Glutamatergic neuron (in vitro differentiated cells): ENCODE measurements around the gene MTM1. TPM values are rescaled to one million over a fixed set of nuclear protein-coding genes. Genes with fewer than 3 reads are reported as not detected.
A peak's percentile ranks its signal among the peaks of the same experiment; 100 is the strongest.

Experiments
- DNase-seq: peaks from one replicate; pipeline ENCODE4 v3.0.0; 2022
- H3K27ac Mint-ChIP-seq: one replicate; pipeline ENCODE4 v1.8.0; 2020; ENCODE audit warnings: mild to moderate bottlenecking, mixed read lengths, inconsistent platforms; ENCODE audit not compliant: unreplicated experiment
- H3K27me3 Mint-ChIP-seq: one replicate; pipeline ENCODE4 v1.8.0; 2020; ENCODE audit warnings: mild to moderate bottlenecking, moderate library complexity, mixed read lengths, inconsistent platforms; ENCODE audit not compliant: unreplicated experiment
- H3K36me3 Mint-ChIP-seq: one replicate; pipeline ENCODE4 v1.8.0; 2020; ENCODE audit warnings: mild to moderate bottlenecking, mixed read lengths, inconsistent platforms; ENCODE audit not compliant: unreplicated experiment
- H3K4me1 Mint-ChIP-seq: one replicate; pipeline ENCODE4 v1.8.0; 2020; ENCODE audit warnings: mild to moderate bottlenecking, low read depth, mixed read lengths, inconsistent platforms; ENCODE audit not compliant: unreplicated experiment
- H3K4me3 Mint-ChIP-seq: one replicate; pipeline ENCODE4 v1.8.0; 2020; ENCODE audit warnings: mild to moderate bottlenecking, mixed read lengths, inconsistent platforms; ENCODE audit not compliant: unreplicated experiment
- H3K9me3 Mint-ChIP-seq: one replicate; pipeline ENCODE4 v1.8.0; 2020; ENCODE audit warnings: mild to moderate bottlenecking, moderate library complexity, mixed read lengths, inconsistent platforms; ENCODE audit not compliant: unreplicated experiment
- total RNA-seq: library from RNA; stranded (reverse); fragmentation: NEBNext Ultra II Directional; extraction: Animal tissue kit (Norgen Biotek cat#: 25700); gene quantifications from one replicate; pipeline ENCODE4 v1.2.1, GENCODE V29; 2021; ENCODE audit not compliant: unreplicated experiment
- TF ChIP-seq, protein P1 (sequence below): fragments of 200-600 bp; sonication (generic); IDR thresholded peaks from one replicate; pipeline ENCODE4 v1.5.0; 2021; ENCODE audit not compliant: partially characterized antibody, unreplicated experiment

Gene MTM1
- total RNA-seq, 1 donor from 2014 or later, result 7.4 TPM

DNA sequence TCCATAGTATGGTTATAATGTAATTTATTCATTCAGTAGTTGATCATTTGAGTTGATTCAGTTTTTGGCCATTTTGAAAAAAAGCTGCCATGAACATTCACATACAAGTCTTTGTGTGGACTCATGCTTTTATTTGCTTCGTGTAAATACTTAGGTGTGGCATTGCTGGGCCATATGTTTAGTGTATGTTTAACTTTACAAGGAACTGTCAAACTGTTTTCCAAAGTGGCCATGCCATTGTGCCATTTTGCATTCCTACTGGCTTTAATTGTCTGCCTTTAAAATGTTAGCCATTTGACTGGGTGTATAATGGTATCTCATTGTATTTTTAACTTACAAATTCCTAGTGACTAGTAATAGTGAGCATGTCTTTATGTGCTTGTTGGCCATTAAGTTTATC is 8.8 kb downstream of the MTM1 start:
- DNase-seq, result no peak
- H3K27ac Mint-ChIP-seq, result no peak overlapping the region
- H3K4me1 Mint-ChIP-seq, result no peaks in the 10 kb centered on the region
- no peaks in the 10 kb centered on the region for H3K36me3 Mint-ChIP-seq
- no peak overlapping the region for H3K4me3 Mint-ChIP-seq
- H3K27me3 Mint-ChIP-seq, result no peaks in the 10 kb centered on the region
- no peaks in the 10 kb centered on the region for H3K9me3 Mint-ChIP-seq
- TF ChIP-seq, protein P1, sequence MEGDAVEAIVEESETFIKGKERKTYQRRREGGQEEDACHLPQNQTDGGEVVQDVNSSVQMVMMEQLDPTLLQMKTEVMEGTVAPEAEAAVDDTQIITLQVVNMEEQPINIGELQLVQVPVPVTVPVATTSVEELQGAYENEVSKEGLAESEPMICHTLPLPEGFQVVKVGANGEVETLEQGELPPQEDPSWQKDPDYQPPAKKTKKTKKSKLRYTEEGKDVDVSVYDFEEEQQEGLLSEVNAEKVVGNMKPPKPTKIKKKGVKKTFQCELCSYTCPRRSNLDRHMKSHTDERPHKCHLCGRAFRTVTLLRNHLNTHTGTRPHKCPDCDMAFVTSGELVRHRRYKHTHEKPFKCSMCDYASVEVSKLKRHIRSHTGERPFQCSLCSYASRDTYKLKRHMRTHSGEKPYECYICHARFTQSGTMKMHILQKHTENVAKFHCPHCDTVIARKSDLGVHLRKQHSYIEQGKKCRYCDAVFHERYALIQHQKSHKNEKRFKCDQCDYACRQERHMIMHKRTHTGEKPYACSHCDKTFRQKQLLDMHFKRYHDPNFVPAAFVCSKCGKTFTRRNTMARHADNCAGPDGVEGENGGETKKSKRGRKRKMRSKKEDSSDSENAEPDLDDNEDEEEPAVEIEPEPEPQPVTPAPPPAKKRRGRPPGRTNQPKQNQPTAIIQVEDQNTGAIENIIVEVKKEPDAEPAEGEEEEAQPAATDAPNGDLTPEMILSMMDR, result no peak

DNA sequence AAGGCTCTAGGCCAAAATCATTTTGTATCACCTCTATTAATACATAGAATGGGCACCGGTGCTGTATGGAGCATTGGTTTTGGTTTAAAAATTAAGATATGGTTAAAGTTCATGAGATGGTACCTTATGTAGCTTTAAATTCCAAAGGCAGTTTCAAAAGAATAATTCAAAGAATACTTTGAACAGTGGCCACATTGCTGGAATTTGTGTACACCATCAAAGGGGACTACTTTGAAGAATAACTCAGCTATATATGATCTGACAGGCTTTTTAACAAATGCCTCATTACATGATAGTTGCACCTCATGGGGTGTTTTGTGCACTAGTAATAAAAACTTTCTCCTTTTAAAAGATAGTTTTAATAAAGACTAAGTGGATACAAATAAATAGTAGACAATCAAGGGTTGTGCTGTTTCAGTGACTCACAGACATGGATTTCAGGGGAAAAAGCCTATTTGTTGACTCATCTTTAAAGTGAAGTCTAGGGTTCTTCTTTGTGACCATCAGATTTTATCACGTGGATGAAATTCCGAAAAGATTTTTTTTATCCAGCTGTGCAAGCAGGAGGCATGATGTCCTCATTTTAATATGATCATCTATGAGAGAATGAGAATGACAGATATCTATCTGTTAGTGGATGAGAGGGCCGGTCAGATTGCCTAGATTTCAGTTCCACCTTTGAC is 12.8 kb downstream of the MTM1 start:
- Mint-ChIP-seq H3K36me3 (no peaks in the 10 kb centered on the region), H3K27ac (no peak overlapping the region), H3K27me3 (no peaks in the 10 kb centered on the region), H3K9me3 (no peaks in the 10 kb centered on the region), H3K4me3 (no peak overlapping the region), H3K4me1 (no peaks in the 10 kb centered on the region)
- TF ChIP-seq, protein P1, result no peak
- no peak for DNase-seq

DNA sequence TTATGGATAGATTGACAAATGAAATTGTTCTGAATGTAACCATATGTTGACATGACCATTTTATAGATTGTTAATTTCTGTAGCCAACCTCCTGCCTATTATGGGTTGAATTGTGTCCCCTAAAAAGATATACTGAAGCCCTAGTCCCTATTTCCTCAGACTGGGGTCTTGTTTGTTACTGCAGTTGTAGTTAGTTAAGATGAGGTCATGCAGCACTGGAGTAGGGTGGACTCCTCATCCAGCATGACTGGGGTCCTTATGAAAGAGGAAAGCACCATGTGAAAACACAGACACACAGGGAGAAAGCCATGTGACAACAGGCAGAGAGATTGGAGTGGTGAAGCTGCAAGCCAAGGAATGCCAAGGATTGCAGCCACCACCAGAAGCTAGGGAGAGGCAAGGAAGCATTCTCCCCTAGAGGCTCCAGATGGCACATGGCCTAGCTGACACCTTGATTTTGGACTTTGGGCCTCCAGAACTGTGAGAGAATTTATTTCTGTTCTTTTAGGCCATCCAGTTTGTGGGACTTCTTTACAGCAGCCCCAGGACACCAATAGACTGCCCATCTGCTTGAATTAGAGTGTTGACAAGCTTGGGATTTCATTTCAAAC is 14.0 kb downstream of the MTM1 start:
- no peaks in the 10 kb centered on the region for H3K9me3 Mint-ChIP-seq
- H3K4me3 Mint-ChIP-seq, result no peak overlapping the region
- TF ChIP-seq, protein P1, result no peak
- no peaks in the 10 kb centered on the region for H3K4me1 Mint-ChIP-seq
- no peaks in the 10 kb centered on the region for H3K27me3 Mint-ChIP-seq
- no peak for DNase-seq
- no peaks in the 10 kb centered on the region for H3K36me3 Mint-ChIP-seq
- no peak overlapping the region for H3K27ac Mint-ChIP-seq

DNA sequence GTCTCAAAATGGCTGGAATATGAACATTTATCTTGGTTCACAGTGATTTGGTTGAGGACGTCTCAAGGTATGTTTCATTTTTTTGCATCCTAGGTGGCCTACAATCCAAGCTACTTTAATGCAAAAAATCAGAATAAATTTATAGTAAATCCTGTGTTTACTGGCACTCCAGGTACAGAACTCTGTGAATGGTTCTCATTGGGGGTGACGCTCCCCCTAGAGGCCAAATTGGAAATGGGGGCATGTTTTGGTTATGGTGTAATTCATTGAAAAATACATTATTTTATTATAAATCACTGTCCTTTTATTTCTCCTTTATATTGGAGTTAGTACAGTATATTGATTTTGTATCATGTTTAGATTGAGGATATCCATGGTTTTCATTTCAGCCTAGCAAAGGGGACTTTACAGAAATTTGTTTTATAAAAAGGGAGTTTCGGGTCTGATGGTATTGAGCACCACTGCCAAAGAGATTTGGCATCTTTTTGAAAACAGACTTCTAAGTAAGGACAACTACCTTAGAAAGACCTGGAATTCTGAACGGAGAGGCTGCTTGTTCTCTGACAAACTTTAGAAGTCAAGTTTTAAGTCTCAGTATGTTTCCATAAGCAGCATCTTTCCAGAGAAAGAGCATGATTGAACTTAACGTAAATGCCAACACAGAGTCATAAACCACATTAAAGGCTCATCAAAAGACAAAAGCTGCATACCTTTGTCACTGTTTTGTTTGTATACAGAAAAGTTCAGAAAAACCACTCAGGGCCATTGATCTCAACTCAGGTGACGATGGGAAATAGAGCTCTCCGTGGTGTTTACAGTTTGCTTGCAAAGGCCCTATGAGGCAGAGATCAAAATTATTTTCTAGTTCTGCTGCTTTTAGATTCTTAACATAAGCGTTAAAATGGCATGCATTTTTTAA is 19.4 kb downstream of the MTM1 start:
- DNase-seq, result peak; percentile 23
- H3K4me1 Mint-ChIP-seq, result no peaks in the 10 kb centered on the region
- no peaks in the 10 kb centered on the region for H3K27me3 Mint-ChIP-seq
- TF ChIP-seq, protein P1, result peak; percentile 76
- no peaks in the 10 kb centered on the region for H3K9me3 Mint-ChIP-seq
- no peak overlapping the region for H3K4me3 Mint-ChIP-seq
- no peak overlapping the region for H3K27ac Mint-ChIP-seq
- no peaks in the 10 kb centered on the region for H3K36me3 Mint-ChIP-seq
